SK-N-MC (cell line): ENCODE results near the gene SBNO1.

ENCODE experiments used
- EZH2 ChIP-seq: fragments of 200-600 bp; sonication (generic); IDR thresholded peaks from one replicate; pipeline ENCODE4 v1.6.1; 2017; ENCODE audit warnings: antibody characterized with exemption
- POLR2AphosphoS5 ChIP-seq: IDR thresholded peaks from 2 replicates; pipeline ENCODE4 v1.6.1; 2012; ENCODE audit warnings: mild to moderate bottlenecking, low read depth, low read length, borderline replicate concordance

DNA sequence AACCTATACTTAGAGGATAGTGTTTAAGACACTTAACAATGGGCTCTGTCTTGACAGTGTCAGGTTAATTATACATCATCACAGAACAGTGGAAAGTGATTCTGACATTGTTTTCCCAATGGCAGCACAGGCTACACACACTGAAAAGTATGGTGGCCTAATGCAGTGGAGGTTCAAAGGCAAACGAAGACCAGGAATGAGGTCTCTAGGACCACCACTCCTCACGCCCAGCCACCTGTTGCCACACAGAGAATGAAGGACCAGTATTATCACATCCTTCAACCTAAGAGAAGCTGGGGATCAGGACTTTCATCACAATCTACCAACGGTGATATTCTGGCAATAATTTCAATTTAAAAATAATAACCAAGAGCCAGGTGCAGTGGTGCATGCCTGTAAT lies 58.4 kb downstream of the SBNO1 start:
- TF ChIP-seq POLR2AphosphoS5 = no peak
- TF ChIP-seq EZH2 = no peak
